GM19438 (cell line): ENCODE measurements around the gene ANKRD40CL.

Source experiments
- ATAC-seq: cut with Tn5 transposase; IDR thresholded peaks from one replicate; pipeline ENCODE4 v1.9.1; 2021; ENCODE audit warnings: low read depth; ENCODE audit not compliant: unreplicated experiment

ANKRD40CL gene

GRCh38 chr17:50792132-50792531, 24.8 kb upstream of the ANKRD40CL start:
- no peak for ATAC-seq

GRCh38 chr17:50790618-50791017, 23.3 kb upstream of the ANKRD40CL start:
- no peak for ATAC-seq

GRCh38 chr17:50787106-50787505, 19.8 kb upstream of the ANKRD40CL start:
- no peak for ATAC-seq

- no peak for ATAC-seq
These were observed 18.7 kb upstream of the ANKRD40CL start for GRCh38 chr17:50785946-50786570.

GRCh38 chr17:50785126-50785525, 17.8 kb upstream of the ANKRD40CL start:
- no peak for ATAC-seq

- no peak for ATAC-seq
These were observed 16.6 kb upstream of the ANKRD40CL start for GRCh38 chr17:50783905-50784304.

- ATAC-seq = peak; percentile 71
These were observed 15.9 kb upstream of the ANKRD40CL start for GRCh38 chr17:50783193-50783660.

- no peak for ATAC-seq
These were observed 13.8 kb upstream of the ANKRD40CL start for GRCh38 chr17:50781167-50781566.

GRCh38 chr17:50779747-50780353, 12.5 kb upstream of the ANKRD40CL start:
- ATAC-seq = no peak

GRCh38 chr17:50778988-50779387, 11.7 kb upstream of the ANKRD40CL start:
- no peak for ATAC-seq

GRCh38 chr17:50778471-50778870, 11.2 kb upstream of the ANKRD40CL start:
- ATAC-seq = no peak

GRCh38 chr17:50775926-50776325, 8.6 kb upstream of the ANKRD40CL start:
- ATAC-seq = no peak

- no peak for ATAC-seq
These were observed 7.0 kb upstream of the ANKRD40CL start for GRCh38 chr17:50774225-50774803.

GRCh38 chr17:50771991-50772785, 4.9 kb upstream of the ANKRD40CL start:
- ATAC-seq = no peak

GRCh38 chr17:50770346-50770745, 3.0 kb upstream of the ANKRD40CL start:
- no peak for ATAC-seq

- no peak for ATAC-seq
These were observed 2.6 kb upstream of the ANKRD40CL start for GRCh38 chr17:50769884-50770283.

GRCh38 chr17:50768346-50768761, 1.0 kb upstream of the ANKRD40CL start:
- ATAC-seq = no peak

GRCh38 chr17:50767030-50767429, 288 bp downstream of the ANKRD40CL start:
- ATAC-seq = no peak

GRCh38 chr17:50766222-50767023, 895 bp downstream of the ANKRD40CL start:
- no peak for ATAC-seq

- peak; percentile 68 for ATAC-seq
These were observed 1.7 kb downstream of the ANKRD40CL start for GRCh38 chr17:50765454-50766221.
